ENCODE data around the gene ZBTB7C.

ZBTB7C gene

DNA sequence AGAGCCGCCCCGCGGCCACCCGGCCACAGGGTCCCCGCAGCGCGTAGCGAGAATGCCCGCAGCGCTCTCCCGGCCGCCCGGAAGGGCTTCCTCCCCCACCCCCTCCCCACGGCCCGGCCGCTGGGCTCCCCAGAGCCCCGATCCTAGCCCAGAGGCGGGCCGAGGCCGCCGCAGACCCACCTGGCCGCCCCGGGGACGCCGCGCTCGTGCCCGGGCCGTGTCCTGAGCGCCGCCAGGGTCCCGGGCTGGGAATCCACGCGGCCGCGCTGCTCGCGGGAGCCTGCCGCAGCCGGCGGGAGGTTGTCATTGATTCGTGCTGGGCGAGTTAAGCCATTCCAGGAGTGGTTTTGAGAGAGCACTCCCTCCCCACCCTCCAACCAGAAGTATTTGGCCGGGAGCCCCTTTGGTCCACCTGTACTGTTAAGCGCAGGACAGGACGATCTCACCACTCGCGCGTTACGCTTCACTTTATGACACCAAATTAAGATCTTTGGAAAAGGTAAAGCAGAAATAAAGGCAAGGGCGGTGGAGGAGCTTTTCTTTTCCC, 272.3 kb downstream of the ZBTB7C start:
- DNase-seq, result no peak

DNA sequence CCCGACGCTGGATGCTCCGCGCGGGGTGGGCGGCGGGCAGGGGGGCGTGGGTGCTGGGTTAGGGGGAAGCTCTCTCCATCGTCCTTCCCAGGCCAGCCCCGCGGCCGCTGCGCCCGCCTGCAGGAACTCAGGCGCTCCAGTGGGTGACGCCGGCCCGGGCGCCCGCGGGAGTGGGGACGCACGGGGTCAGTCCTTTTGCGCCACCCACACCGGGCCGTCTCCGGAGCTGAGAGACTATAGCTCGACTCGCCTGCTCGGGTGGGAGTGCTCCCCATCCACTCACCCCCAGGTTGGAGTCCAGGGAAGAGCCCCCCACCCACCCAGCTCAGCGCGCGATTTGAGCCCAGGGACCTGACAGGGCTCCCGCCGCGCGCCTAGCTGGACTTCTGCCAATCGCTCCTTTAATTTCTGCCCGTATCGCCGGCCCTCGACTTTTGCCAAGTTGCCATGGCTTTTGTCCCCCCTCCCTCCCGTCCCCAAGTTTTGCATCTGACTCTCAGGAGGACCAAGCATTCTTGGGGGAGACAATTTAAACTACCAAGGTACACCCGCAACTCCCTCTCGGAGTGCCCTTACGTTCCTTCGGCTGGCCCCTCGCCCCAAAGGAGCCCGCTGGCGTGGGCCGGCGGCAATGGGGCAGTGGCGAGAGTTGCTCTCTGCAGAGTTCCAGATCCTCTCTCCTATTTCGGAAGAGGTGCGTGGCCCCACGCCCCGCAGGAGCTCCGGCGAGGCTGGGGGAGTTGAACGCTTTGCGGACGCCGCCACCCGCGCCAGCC, 272.9 kb downstream of the ZBTB7C start:
- DNase-seq, result no peak

DNA sequence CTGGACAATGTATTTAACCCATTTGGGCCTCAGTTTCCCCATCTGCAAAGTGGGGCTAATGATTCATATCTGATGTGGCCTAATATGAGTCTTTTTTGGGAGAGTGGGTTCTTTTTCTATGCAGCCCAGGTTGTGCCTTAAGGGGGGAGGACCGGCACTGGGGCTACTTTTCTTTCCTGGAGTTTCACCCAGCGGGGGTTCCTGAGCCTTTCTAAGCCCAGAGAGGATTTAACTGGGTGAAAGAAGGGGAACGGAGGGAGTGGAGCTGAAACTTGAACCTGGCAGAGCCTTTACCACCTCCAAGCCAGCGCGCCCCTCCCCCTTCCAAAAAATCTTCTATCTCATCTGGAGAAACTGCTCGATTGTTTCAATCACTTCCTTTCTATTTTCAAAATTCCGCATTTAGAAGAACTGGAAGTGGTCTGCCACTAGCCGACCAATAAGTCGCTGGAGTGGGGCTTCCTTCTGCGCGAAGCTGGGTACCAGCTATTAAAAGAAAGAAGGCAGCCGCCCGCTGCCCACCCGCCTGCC, 273.7 kb downstream of the ZBTB7C start:
- DNase-seq, result no peak

DNA sequence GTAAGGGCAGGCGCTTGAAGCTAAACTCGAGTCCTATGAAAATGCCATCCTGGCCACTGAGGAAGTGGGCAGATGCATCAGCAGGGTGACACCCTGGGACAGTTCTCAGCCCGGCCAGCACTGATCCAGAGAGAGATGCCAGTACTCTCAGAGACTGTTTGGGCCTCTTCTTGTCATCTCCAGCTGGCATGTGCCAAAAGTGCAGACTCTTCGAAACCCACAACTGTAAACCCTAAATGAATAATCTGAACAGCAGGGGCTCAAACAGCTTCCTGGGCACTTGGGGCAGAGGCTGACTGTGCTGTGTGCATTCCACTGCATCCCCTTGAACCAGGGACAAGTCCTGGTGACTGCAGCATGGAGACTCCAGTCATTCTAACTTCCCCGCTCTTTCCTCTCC, 274.6 kb downstream of the ZBTB7C start:
- no peak for DNase-seq

DNA sequence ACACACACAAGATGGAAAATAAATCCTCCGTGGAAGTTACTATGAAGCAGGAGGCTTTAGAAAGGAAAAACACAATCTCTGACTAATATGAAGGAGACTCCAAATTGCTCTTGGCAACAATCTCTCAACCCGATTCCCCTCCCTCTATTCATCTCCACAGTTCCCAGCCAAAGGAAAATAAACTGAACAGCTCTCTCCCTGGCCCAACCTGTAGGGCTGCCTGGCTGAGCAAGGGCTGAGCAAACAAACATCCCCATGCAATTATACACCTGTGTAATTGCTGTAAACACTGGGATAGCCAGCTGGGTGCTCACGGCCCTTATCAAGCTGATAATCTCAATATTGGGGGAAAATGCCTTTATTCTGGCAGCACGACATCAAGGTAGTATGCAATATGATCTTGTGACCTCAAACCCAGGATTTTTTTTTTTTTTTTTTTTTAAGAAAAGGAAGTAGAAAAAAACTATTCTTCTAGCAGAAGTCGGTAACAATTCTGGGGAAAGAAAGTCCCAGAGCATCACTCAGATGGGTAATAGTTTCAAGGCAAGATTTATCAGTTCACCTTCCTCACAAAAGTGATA, 275.4 kb downstream of the ZBTB7C start:
- DNase-seq, result no peak

DNA sequence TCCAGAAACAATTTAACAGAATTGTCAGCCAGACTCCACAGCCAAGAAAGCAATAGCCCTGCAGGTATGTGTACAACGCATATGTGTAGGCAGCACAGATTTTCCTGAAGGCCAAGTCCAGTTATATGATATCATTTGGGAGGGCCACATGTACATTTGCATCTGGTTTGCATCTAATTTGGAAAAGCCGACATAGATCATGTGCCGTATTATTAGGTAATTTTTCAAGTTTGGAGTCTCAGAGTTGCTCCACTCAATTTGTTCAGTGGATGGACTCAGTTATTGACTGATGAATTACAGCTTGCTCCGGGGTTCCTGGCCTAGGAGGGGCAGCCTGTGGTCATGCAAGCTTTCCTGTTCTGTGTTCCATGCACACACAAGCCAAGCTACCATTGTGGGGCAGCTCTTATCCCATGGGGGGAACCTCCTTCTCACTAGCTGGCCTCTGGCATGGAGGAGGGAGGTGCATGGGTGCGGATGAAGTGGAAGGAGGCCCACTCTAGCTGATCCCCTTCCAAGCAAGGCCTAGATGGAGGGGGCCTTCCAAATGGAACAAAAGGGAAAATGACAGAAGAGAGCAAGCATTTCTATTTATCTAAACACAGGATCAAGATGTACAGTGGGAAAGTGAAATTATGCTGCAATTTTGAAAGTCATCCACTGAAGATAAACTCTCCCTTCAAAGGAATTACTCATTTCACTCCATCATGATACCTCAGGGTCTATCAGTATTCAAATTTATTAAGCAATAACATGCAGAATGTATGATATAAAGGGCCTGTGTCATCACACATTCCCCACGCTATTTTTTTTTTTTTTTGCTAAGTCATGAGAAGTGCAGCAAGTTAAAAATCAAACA, 276.2 kb downstream of the ZBTB7C start:
- no peak for DNase-seq

DNA sequence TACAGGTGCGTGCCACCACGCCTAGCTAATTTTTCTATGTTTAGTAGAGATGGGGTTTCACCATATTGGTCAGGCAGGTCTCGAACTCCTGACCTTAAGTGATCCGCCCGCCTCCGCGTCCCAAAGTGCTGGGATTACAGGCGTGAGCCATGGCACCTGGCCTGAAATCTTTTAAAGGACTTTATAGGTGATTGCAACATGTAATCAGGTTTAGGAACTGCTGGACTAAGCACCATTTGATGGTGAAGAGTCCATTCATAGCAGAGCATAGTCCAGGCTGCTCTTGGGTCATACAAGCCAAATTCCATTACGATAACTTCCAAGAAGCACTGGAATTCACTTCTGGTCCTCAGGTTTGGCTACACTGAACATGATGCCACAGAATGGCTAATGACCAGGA, 278.1 kb downstream of the ZBTB7C start:
- DNase-seq, result no peak

DNA sequence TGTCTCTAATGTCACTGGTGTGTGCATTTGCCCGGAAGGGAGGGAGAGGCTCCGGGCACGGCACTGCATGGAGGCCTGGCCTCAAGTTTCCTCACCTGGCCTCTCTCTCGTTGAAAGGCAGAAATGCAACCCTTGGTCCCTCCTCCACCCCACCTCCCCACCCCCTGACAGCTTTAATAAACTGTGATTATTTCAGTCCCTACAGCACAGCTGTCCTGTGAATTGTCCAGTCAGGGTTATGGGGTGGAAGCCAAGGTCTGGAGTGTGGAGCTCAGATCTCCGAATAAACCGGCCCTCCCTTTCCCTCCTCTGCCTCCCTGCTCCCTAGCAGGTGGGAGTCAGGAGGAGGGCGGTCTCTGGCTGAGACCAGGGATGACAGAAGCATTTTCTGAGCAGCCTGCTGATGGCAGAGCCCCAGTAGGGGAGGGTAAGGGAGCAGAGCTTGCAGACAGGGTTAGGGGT, 279.5 kb downstream of the ZBTB7C start:
- DNase-seq, result no peak

DNA sequence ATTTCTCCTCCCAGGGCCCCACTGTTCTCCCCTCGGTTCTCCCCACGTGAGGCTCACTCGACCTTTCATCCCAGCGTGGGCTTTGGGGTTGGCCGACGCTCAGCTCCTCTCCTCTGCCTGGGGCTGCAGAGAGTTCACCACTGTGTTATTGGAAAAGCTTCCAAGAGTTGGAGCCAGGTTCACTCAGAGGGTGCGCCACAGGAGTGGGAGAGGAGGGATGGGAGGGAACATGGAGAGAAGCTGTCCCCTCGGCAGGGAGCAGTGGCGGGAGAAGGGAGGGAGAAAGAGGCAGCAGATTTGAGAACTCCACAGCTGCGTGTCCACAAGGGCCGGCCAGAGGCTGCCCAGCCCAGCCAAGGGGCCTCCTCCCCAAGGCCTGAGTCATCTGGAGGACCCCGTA, 281.6 kb downstream of the ZBTB7C start:
- DNase-seq, result no peak

DNA sequence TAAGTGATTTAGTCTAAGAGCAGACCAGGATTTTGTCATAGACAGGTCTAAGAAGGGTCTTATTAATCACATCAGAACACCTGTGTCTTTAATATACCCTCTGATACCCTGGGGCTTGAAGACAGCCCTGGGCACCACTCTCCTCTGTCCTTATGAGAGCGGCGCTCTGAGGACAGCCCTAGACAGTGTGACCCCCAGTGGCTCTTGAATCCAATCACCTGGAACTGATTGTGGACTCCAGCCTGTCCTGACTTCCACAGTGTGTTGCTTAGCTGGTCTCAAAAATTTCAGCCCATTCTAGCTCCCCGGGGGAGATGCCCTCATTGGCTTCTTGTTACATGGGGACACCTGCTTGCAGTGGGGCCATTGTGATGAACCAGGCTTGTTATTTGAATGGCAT, 282.9 kb downstream of the ZBTB7C start:
- no peak for DNase-seq

DNA sequence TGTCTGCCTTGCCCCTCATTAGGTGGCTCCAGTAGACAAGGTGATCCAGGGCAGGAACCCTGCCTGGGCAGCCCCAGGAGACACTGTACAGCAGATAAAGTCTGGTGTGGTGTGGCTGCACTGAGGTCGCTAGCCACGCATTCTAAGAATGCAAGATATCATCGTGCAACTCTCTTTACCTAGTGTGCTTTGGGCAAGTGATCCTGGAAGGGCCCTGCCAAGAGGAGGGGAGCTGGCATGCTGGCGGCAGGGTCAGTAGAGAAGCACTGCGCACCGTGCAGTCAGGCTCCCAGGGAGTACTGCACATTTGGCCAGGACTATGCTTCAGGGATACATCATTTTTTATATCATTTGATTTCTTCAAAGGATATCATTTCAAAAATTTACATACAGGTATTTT, 283.5 kb downstream of the ZBTB7C start:
- no peak for DNase-seq

DNA sequence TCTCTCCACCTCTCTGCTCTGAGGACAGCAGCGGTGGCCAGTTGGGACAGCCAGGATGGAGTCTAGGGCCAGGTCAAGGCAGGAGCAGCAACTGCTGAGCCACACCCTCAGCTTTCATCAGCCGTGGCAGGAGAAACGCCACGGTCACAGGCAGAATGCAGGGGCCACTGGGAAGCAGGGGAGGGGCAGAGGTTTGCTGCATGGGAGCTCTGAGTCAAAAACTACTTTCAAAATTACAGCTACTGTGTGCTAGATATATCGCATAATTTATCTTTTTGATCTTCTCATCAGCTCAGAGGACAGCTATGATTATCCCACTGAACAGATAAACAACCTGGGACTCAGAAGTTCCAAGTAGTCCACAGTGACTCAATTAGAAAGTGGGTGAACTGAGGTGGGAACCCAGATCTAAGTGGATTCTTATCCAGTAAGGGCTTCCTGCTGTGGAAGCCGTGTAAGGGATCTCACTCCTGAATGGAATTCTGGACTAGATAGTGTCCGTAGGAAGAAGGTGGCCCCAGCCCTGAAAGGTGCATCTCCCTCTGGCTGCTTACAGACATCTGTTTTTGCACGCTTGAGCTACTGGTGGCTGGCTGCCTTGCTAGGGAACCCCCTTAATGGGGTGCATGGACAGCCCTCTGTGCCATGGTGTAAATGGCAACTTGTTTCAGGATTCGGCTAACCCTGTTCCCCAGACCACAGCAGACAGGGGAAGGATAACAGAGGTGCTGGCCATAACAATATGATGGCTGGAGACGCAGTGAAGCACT, 284.1 kb downstream of the ZBTB7C start:
- DNase-seq, result no peak

DNA sequence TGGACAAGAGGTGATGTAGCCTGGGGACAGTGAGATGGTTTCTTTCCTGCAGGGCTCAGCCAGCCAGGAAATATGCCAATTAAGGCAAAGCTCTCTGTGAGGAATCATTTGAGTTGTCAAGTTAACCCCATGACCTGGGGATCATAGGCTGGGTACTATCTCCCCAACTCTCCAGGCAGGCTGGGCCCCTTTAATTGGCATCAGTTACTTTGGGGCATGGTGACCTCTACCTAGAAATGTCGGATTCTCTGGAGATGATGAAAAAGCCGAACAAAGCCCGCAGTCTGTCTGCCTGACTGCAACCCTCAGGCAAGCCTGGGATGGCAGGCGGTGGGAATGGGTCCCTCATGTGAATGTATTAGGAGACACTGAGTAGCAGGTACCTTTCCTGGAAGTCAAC, 285.2 kb downstream of the ZBTB7C start:
- DNase-seq, result no peak

DNA sequence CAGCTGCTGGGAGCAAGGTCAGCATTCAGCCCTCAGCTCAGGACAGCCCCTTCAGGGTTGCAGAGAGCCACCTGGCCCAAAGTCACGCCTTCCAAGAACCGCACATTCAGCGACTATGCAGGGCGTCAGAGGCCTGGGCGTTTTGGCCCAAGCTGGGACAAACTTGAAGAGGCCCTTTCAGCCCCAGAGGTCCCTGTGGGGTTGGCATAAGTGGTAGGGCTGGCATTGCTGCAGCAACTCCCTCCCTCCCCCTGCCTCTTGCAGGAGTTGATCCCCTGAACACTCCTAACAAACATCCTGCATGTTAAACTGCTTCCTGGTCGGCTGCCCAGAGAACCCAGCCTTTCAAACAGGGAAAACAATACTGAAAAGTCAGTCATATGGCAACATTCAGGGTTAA, 285.9 kb downstream of the ZBTB7C start:
- DNase-seq, result no peak

DNA sequence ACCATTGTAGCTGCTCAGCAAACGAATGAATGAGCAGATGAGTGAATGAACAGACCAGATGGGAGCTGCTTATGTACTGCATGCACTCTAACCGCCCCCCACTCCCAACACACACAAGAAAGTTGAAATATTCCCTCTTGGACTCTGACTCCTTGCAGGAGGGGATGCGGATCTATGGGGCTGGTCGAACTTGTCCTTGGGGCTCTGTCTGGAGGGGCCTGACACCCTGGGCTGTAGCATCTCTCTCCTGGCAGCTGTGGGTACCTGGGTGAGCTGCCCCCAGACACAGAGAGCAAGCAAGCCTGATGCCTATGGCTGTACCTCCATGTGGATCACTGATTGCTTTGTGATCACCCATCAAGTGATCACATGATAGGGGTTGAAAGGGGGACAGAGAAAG, 286.4 kb downstream of the ZBTB7C start:
- no peak for DNase-seq

DNA sequence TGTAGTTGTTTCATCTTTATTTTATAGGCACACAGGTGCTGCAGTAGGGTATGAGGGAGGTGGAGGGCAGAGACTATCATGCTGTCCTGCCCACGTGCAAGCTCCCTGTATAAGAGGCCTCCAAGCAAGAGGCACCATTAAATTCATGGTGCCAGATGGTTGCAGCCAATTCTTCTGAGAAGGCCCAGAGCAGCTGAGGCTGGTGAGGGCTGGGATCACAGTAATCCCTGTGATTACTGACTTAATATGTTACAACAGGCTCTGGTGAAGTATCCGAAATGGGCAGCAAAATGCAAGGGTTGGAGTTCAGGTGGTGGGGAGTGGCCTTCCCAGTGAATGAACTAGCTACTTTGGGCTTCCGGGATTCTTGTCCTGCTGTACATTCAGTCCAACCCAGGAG, 286.8 kb downstream of the ZBTB7C start:
- DNase-seq, result no peak

DNA sequence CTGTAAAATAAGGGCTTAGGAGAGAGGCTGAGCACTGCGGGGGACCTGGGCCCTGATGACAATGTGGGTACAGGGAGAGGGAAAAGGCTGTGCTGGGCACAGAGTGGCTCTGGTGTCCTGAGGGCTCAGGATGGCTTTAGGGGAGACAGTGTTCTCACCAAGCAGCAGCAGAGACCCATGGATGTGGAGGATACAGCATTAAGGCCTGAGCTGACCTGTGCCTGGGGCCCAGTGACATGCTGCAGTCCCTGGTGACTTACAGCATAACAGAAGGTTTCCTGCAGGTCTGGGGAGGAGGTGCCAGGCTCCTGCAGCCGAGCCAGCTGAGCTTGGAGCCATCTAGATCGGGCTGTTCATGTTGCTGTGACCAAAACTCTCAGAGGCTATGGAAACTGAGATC, 287.4 kb downstream of the ZBTB7C start:
- DNase-seq, result no peak

DNA sequence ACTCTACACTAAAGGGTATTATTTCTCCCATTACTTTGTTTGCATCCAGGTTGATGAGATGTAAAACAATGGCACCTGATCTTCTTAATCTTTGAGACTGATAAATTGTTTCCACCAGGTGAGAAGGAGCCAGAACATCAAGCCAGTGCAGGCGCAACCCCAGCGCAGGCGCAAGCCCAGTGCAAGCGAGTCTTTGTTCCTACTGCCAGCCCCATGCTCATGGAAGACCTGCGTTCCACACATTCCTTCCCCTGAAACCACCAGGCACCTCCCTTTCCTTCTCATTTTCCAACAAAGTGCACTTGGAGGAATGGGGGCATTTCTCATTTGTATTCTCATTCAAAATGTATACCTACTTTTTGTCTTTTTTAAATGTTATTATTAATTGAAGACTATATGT, 290.0 kb downstream of the ZBTB7C start:
- no peak for DNase-seq

DNA sequence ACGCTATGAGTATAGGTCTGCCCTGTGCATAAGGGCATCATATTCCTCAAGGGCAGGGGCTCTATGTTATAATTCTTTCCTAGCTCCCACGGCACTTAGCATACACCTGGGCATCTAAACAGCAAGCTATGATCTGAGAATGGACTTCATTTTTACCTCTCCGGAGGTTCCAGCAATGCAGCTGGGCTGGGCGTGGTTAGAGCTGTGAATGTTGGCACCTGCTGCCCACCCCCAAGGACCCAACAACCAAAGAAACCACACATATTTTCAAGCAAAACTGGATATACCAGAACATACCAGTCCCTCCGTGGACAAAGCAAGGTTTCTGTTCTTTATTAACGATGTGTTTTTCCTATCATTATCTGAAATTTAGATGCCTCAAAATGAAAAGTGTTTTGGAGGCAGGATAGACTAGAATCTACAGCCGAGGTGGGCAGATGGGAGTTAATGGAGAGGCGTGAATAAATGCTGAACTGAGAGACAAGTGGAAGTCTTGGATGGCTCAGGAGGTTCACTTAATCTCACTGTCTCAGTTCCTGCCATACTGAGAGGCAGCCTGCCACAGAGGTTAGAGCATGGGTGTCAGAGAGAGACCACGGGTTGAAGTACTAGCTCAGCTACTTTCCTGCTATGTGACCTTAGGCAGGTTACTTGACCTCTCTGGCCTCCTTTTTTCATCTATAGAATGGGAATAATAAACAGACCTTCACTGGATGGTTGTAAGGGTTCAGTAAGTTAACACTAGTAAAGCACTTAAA, 292.1 kb downstream of the ZBTB7C start:
- no peak for DNase-seq

DNA sequence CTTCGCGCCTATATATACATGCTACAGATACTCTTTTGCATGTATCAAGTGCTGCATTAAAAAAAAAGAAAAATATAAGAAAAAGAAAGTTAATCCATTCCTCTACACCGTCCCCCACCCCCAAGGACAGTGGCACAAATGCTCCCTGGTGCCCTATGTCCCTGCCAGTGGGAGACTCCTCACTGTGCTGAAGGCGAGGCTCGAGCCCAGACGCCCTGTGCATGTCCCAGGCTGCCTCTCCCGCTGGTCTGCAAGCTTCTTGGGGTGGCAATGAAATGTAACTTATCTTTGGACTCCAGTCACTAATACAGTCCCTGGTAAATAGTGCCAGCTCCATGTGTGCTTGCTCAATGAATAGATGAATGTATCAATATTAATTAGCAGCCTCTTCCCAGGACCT, 293.2 kb downstream of the ZBTB7C start:
- DNase-seq, result no peak

DNA sequence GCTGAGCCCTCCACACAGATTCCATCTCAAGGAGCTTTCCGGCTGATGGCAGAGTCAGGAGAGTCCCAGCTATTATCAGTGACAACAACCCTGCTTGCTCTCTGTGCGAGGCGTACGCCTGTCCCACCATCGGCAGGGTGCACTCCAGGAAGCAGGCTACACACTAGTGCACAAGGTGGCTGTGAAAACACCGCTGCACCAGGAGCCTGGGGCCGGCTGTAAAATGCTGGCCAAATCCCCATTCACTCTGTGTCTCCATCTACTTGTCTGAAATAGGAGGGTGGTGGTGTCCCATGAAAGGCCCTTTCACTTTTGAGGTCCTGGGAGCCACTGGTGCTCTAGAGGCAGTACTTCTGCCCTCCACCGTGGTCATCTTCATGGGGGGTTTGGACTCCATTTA, 295.5 kb downstream of the ZBTB7C start:
- DNase-seq, result no peak

DNA sequence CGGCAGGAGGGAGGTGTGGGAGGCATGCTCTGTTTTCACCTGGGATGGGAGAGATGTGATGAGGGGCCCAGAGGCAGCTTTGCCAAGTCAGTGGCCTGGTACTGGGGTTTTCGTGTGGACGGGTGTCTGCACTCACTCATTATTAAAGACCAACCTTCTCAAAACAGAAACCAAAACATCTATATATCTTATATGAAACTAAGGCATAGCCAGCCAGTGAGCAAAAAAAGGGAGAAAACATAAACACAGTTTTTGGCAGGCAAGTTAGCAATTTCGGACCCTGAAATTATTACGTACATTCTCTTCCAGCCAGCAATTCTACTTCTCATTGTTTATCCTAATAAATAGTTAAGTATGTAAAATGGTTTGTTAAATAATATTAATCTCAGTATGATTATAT, 297.6 kb downstream of the ZBTB7C start:
- no peak for DNase-seq

Measured in fibroblast of skin of abdomen (primary cell).